HG03575 (cell line): ENCODE measurements around the gene IL3RA.
"Not testable (repeated sequence)": the region's sequence is repeated elsewhere in the genome, so short reads cannot be mapped to it uniquely, and the experiment has no call there.

Experiments
- ATAC-seq: cut with Tn5 transposase; IDR thresholded peaks from one replicate; pipeline ENCODE4 v1.9.1; 2021; ENCODE audit not compliant: unreplicated experiment, insufficient number of reproducible peaks, low FRiP score; ENCODE audit errors: extremely low read depth

IL3RA gene

GRCh38 chrX:1336331-1336943, at the start of gene IL3RA:
Gene IL3RA, plus strand, starts transcription at chrX:1336785. Its CDS starts 4,981 bp downstream, at chrX:1341766.
- no peak for ATAC-seq

DNA sequence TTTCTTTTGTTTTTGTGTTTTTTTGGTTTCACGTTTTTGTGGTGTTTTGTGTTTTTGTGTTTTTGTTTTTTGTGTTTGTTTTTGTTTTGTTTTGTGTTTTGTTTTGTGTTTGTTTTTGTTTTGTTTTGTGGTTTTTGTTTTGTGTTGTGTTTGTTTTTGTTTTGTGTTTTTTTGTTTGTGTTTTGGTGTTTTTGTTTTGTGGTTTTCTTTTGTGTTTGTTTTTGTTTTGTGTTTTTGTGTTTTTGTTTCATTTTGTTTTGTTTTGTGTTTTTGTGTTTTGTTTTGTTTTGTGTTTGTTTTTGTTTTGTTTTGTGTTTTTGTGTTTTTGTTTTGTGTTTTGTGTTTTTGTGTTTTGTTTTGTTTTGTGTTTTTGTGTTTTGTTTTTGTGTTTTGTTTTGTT, 47.0 kb upstream of the IL3RA start:
- no peak for ATAC-seq

DNA sequence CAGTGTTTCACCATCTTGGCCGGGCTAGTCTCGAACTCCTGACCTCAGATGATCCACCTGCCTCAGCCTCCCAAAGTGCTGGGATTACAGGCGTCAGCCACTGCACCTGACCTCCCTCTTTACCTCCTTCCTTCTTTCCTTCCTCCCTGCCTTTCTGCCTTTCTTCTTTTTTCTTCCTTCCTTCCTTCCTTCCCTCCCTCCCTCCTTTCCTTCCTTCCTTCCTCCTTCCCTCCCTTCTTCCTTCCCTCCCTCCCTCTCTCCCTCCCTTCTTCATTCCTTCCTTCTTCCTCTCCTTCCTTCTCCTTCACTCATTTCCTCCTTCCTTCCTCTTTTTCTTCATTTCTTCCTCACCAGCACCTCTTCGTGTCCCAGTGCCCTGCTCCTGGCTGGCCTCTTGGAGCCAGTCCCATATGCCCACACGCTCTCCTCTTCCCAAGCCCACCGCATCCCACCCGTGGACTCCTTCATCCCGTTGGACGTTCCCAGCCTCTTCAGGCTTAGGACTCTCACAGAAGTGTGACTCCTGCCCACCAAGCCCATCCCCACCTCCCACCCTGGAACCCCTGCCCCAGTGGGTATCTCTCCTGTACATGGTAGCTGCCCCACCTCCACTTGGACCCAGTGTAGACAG, 45.4 kb upstream of the IL3RA start:
- ATAC-seq: no peak

DNA sequence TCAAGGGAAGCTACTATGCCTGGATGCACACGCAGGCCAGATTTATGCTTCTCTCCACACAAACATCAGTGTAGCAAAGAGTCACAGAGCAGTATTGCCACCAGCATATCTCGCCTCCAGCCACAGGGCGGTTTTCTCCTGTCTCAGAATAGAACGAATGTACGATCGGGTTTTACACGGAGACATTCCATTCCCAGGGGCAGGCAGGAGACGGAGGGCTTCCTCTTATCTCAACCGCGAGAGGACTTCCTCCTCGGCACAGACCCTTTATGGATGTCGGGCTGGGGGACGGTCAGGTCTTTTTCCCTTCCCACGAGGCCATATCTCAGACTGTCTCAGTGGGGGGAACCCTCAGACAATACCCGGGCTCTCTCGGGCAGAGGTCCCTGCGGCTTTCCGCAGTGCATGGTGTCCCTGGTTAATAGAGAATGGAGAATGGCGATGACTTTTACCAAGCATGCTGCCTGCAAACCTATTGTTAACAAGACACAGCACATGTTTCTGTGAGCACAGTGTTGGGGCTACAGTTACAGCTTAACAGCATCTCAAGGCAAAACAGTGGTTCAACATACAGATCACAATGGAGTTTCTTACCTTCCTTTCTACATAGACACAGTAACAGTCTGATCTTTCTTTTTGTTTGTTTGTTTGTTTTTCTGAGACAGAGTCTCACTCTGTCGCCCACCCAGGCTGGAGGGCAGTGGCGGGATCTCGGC, 43.9 kb upstream of the IL3RA start:
- no peak for ATAC-seq

GRCh38 chrX:1294301-1295067, 42.1 kb upstream of the IL3RA start:
- no peak for ATAC-seq

GRCh38 chrX:1295550-1295949, 41.0 kb upstream of the IL3RA start:
- no peak for ATAC-seq

DNA sequence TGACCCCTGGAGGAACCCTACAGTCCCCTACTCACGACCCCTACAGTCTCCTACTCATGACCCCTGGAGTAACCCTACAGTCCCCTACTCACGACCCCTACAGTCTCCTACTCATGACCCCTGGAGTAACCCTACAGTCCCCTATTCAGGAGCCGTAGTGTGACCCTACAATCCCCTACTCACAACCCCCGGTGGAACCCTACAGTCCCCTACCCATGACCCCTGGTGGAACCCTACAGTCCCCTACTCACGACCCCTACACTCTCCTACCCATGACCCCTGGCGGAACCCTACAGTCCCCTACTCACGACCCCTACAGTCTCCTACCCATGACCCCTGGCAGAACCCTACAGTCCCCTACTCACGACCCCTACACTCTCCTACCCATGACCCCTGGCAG, 39.0 kb upstream of the IL3RA start:
- ATAC-seq: not testable (repeated sequence)

GRCh38 chrX:1300449-1300848, 36.1 kb upstream of the IL3RA start:
- ATAC-seq: no peak

GRCh38 chrX:1305411-1305810, 31.2 kb upstream of the IL3RA start:
- no peak for ATAC-seq

- no peak for ATAC-seq
Measured at GRCh38 chrX:1306909-1307625, 29.5 kb upstream of the IL3RA start.

DNA sequence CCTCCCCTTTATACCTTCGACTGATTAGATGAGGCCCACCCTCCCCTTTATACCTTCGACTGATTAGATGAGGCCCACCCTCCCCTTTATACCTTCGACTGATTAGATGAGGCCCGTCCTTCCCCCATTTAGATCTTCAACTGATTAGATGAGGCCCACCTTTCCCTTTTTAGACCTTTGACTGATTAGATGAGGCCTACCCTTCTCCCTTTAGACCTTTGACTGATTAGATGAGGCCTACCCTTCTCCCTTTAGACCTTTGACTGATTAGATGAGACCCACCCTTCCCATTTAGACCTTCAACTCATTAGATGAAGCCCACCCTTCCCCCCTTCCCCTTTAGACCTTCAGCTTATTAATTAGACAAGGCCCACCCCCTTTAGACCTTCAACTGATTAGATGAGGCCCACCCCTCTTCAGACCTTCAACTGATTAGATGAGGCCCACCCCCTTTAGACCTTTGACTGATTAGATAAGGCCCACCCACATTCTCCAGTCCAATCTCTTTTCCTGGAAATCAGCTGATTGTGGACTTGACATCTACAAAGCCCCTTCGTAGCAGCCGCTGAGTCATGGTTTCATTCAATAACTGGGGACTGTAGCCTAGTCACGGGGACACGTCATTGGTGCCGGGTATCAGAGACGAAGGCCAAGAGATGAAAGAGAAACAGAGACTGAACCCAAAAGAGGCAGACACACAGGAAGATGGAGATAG, 28.8 kb upstream of the IL3RA start:
- ATAC-seq: no peak

DNA sequence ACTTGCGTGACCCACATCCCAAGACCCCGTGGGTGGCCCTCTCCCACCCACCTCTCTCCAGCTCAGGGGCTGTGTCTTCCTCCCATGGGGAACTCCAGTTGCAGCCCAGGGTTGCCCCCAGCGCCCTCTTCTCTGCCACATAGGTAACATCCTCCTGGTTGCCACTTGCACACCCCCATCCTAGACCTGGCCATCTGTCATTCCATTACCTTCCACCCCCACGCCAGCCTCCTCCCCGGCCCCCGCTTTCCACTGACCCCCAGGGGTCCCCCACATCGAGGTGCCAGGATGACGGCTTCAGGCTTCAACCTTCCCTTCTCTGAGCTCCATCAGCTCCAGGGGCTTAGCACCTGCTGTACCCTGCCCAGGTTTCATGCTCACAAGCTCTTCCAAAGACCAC, 28.1 kb upstream of the IL3RA start:
- no peak for ATAC-seq

GRCh38 chrX:1308917-1309316, 27.7 kb upstream of the IL3RA start:
- ATAC-seq: not testable (repeated sequence)

DNA sequence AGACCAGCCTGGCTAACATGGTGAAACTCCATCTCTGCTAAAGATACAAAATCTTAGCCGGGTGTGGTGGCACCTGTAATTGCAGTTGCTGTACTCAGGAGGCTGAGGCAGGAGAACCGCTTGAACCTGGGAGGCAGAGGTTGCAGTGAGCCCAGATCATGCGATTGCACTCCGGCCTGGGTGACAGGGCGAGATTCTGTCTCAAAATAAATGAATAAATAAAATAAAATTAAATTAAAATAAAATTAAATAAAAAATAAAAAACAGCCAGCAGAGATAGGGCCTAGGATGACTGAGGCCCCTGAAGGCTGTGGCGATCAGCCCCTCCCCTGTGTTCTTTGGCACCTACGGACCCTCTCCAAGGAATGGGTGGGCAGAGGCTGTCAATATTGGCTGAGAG, 22.8 kb upstream of the IL3RA start:
- no peak for ATAC-seq

DNA sequence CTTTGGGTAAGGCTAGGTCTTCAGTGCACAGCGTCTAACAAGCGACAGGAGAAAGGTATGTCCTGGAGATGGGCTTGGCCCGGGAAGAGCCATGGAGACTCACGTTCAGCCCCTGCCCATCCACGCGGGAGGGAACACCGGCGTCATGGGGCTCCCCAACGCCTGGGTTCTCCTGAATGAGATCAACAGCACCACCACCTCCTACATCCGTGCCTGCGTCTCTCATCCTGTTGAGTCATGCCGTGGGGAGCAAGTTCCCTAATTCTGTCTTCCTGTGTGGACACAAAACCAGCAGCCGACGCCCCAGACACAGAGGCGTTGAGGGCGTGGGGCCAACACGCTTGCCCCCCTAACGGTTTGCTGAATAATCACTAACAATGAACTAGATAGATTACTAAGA, 20.1 kb upstream of the IL3RA start:
- ATAC-seq: no peak

- no peak for ATAC-seq
Measured at GRCh38 chrX:1321674-1322073, 14.9 kb upstream of the IL3RA start.

DNA sequence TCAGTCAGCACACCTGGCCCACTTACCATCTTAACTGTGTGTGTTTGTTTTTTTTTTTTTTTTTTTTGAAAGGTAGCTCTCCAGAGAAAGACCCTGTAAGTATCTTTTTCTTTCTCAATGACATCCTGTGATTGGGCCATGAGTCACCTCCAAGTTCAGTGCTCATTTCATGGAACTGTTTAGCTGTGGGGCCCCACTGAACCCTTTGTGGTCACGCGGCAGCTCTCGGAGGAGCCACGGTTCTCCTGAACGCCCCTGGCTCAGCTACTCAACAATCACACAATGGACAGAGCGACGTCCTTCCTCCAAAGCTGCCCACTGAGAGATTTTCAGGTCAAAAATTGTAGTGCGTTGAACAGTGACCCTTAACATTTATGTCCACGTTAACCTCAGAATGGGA, 14.2 kb upstream of the IL3RA start:
- ATAC-seq: no peak

GRCh38 chrX:1323315-1323714, 13.3 kb upstream of the IL3RA start:
- no peak for ATAC-seq
